GM23338 (cell line): ENCODE data around the gene CRACDL. TPM values are rescaled to one million over a fixed set of nuclear protein-coding genes. Genes with fewer than 3 reads are reported as not detected.

Experiments
- ATAC-seq: fragments of 200-7000 bp; cut with Tn5 transposase; 3 replicates; pipeline ENCODE4 v1.9.1; 2020
- DNase-seq: peaks from one replicate; pipeline ENCODE4 v3.0.0-alpha.2; 2015; ENCODE audit warnings: low spot score
- H2AFZ ChIP-seq: fragments of 200-600 bp; sonication (generic); 2 replicates; pipeline ENCODE4 v1.8.0; 2016; ENCODE audit warnings: antibody characterized with exemption, mild to moderate bottlenecking, moderate library complexity
- H3F3A ChIP-seq: fragments of 200-600 bp; sonication (generic); replicated peaks from 2 replicates; pipeline ENCODE4 v1.8.0; 2017; ENCODE audit warnings: antibody characterized with exemption, mixed run types, low read depth
- H3K27ac ChIP-seq: fragments of 200-600 bp; sonication (generic); 2 replicates; pipeline ENCODE4 v1.6.1; 2016; ENCODE audit warnings: low read depth
- H3K27me3 ChIP-seq: fragments of 200-600 bp; sonication (generic); 2 replicates; pipeline ENCODE4 v1.8.0; 2016; ENCODE audit warnings: mild to moderate bottlenecking, mixed run types, moderate library complexity; ENCODE audit not compliant: insufficient read depth
- H3K36me3 ChIP-seq: fragments of 200-600 bp; sonication (generic); 2 replicates; pipeline ENCODE4 v1.8.0; 2016; ENCODE audit warnings: mild to moderate bottlenecking; ENCODE audit not compliant: insufficient read depth
- H3K4me1 ChIP-seq: fragments of 200-600 bp; sonication (generic); 2 replicates; pipeline ENCODE4 v1.8.0; 2016; ENCODE audit warnings: mild to moderate bottlenecking, moderate library complexity; ENCODE audit not compliant: insufficient read depth
- H3K4me2 ChIP-seq: fragments of 200-600 bp; sonication (generic); 2 replicates; pipeline ENCODE4 v1.7.1; 2017; ENCODE audit warnings: mixed run types
- H3K4me3 ChIP-seq: fragments of 200-600 bp; sonication (generic); 2 replicates; pipeline ENCODE4 v1.6.1; 2016; ENCODE audit warnings: mixed run types
- H3K79me2 ChIP-seq: fragments of 200-600 bp; sonication (generic); replicated peaks from 2 replicates; pipeline ENCODE4 v1.8.0; 2017; ENCODE audit warnings: mild to moderate bottlenecking; ENCODE audit not compliant: insufficient read depth
- H3K9me2 ChIP-seq: fragments of 200-600 bp; sonication (generic); 2 replicates; pipeline ENCODE4 v1.8.0; 2017; ENCODE audit not compliant: insufficient read depth
- H4K20me1 ChIP-seq: fragments of 200-600 bp; sonication (generic); replicated peaks from 2 replicates; pipeline ENCODE4 v1.8.0; 2017; ENCODE audit warnings: mild to moderate bottlenecking; ENCODE audit not compliant: insufficient read depth
- H3K27ac Mint-ChIP-seq: 2 replicates; pipeline ENCODE4 v1.8.0; 2020; ENCODE audit warnings: inconsistent platforms, mild to moderate bottlenecking, moderate library complexity, mixed read lengths
- H3K27me3 Mint-ChIP-seq: 3 replicates; pipeline ENCODE4 v1.8.0; 2022; ENCODE audit warnings: low read depth, mild to moderate bottlenecking, moderate library complexity, mixed read lengths, inconsistent platforms; ENCODE audit not compliant: insufficient read depth, poor library complexity
- H3K36me3 Mint-ChIP-seq: 3 replicates; pipeline ENCODE4 v1.8.0; 2021; ENCODE audit warnings: low read depth, mild to moderate bottlenecking, inconsistent platforms, moderate library complexity, mixed read lengths
- H3K4me1 Mint-ChIP-seq: 3 replicates; pipeline ENCODE4 v1.8.0; 2020; ENCODE audit warnings: mild to moderate bottlenecking, inconsistent platforms, mixed read lengths
- H3K4me3 Mint-ChIP-seq: 3 replicates; pipeline ENCODE4 v1.8.0; 2021; ENCODE audit warnings: moderate library complexity, mild to moderate bottlenecking, inconsistent platforms, mixed read lengths
- H3K9me3 Mint-ChIP-seq: 3 replicates; pipeline ENCODE4 v1.8.0; 2020; ENCODE audit warnings: moderate library complexity, mild to moderate bottlenecking, inconsistent platforms, mixed read lengths
- CREB1 ChIP-seq: fragments of 250-450 bp; sonication (Bioruptor Pico); IDR thresholded peaks from 2 replicates; pipeline ENCODE4 v1.5.0; 2020; ENCODE audit warnings: low read depth, mild to moderate bottlenecking, moderate library complexity
- EZH2 ChIP-seq: fragments of 200-600 bp; sonication (generic); IDR thresholded peaks from one replicate; pipeline ENCODE4 v1.8.0; 2017; ENCODE audit warnings: antibody characterized with exemption, mild to moderate bottlenecking, low read depth; ENCODE audit not compliant: unreplicated experiment
- EZH2phosphoT487 ChIP-seq: fragments of 200-600 bp; sonication (generic); IDR thresholded peaks from one replicate; pipeline ENCODE4 v1.8.1; 2018; ENCODE audit warnings: antibody characterized with exemption; ENCODE audit not compliant: unreplicated experiment
- NANOG ChIP-seq: IDR thresholded peaks from 2 replicates; pipeline ENCODE4 v1.6.1; 2016; ENCODE audit warnings: antibody characterized with exemption, borderline replicate concordance
- POLR2AphosphoS5 ChIP-seq: IDR thresholded peaks from 2 replicates; pipeline ENCODE4 v1.6.1; 2016; ENCODE audit warnings: antibody characterized with exemption, low read depth
- STAT1 ChIP-seq: IDR thresholded peaks from one replicate; pipeline ENCODE4 v1.6.1; 2016; ENCODE audit warnings: antibody characterized with exemption; ENCODE audit not compliant: unreplicated experiment
- ZNF331 ChIP-seq: fragments of 250-450 bp; sonication (Bioruptor Pico); IDR thresholded peaks from 2 replicates; pipeline ENCODE4 v1.5.0; 2020; ENCODE audit warnings: low read depth, mild to moderate bottlenecking, moderate library complexity
- polyA plus RNA-seq: library from polyadenylated mRNA; unstranded; fragments of >200 nt; fragmentation: Nextera tagmentation; extraction: Ambion mirVana; gene quantifications from 2 replicates; pipeline ENCODE4 v1.2.1, GENCODE V29; 2016
- total RNA-seq: library from RNA; depleted of rRNA; stranded (reverse); fragments of >200 nt; shearing (Covaris generic); gene quantifications from 2 replicates; pipeline ENCODE4 v1.2.3, GENCODE V29; 2014
- TF ChIP-seq, protein P1 (sequence below), 2 experiments: fragments of 200-600 bp in 1 of 2; sonication (generic) in 1 of 2; conservative IDR thresholded peaks; 2 replicates each; pipeline versions ENCODE4 v1.5.1 to v1.6.1; 2016 to 2017; ENCODE audit warnings: antibody characterized with exemption in 2 of 2, low read depth in 2 of 2, mild to moderate bottlenecking in 2 of 2, moderate library complexity in 1 of 2
- TF ChIP-seq, protein P2 (sequence below): fragments of 250-450 bp; sonication (Bioruptor Pico); IDR thresholded peaks from 2 replicates; pipeline ENCODE4 v1.5.0; 2020; ENCODE audit warnings: mild to moderate bottlenecking, moderate library complexity
- TF ChIP-seq, protein P3 (sequence below): IDR thresholded peaks from one replicate; pipeline ENCODE4 v1.6.1; 2018; ENCODE audit warnings: antibody characterized with exemption; ENCODE audit not compliant: unreplicated experiment

CRACDL gene
- total and polyA plus RNA-seq, 2 experiments from 2014 or later = 0.14 to 0.16 TPM

DNA sequence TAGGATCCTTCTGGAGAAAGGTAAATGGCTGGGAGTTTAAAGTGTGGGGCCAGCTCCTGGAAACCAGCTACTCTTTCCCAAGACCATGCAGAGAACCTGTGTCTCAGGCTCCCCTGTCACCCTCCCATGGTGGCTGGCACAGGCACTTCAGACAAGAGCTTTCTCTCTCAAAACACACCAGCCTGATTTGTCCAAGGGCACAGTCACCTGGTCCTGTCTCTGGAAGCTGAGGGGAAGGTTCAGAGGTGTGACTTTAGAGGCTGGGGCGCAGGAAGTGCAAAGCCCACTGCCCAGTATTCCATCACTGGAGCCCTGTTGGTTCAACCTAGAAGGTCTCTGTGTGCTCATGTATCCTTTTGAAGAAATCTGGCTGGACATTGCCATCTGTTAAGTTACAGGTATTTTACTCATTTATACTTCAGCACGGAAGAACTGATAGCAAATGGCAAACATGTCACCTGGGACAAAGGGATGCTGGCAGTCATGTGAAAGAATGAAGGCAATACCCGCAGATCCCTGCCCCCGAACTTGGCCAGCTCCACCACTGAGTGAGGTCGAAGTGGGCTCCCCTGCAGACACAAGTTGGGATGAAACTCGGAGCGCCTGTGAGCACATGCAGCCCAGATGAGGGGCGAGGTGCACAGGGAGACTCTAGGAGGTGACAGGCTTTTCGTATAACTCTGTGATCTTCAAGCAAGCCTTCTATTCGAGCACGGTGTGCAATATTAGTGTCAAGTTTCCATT lies 108.2 kb downstream of the CRACDL start (continued):
- TF ChIP-seq, protein P1, sequence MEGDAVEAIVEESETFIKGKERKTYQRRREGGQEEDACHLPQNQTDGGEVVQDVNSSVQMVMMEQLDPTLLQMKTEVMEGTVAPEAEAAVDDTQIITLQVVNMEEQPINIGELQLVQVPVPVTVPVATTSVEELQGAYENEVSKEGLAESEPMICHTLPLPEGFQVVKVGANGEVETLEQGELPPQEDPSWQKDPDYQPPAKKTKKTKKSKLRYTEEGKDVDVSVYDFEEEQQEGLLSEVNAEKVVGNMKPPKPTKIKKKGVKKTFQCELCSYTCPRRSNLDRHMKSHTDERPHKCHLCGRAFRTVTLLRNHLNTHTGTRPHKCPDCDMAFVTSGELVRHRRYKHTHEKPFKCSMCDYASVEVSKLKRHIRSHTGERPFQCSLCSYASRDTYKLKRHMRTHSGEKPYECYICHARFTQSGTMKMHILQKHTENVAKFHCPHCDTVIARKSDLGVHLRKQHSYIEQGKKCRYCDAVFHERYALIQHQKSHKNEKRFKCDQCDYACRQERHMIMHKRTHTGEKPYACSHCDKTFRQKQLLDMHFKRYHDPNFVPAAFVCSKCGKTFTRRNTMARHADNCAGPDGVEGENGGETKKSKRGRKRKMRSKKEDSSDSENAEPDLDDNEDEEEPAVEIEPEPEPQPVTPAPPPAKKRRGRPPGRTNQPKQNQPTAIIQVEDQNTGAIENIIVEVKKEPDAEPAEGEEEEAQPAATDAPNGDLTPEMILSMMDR (conservative IDR thresholded peaks at IDR 0.05; ENCODE audit: low read depth in 2 of 2) = no peak

GRCh38 chr2:98826856-98827255 lies 109.2 kb downstream of the CRACDL start:
- Histone ChIP-seq H2AFZ (no peak overlapping the region), H3K4me3 (no peak overlapping the region), H3K9me2 (no peaks in the 10 kb centered on the region), H3K36me3 (no peaks in the 10 kb centered on the region), H3K27ac (no peak overlapping the region), H3K4me2 (no peak overlapping the region), H3K79me2 (no peaks in the 10 kb centered on the region), H4K20me1 (no peaks in the 10 kb centered on the region), H3K4me1 (0 out of 2 replicates have a peak, but pooled peaks cover 3% of the 10 kb centered on the region), H3K27me3 (peaks cover 29% of the 10 kb centered on the region), H3F3A (no peaks in the 10 kb centered on the region)
- DNase-seq = no peak
- no peaks in the 10 kb centered on the region for H3K36me3 Mint-ChIP-seq
- H3K4me1 Mint-ChIP-seq = no peaks in the 10 kb centered on the region; the same call in 2 of the 3 replicates
- H3K27ac Mint-ChIP-seq = no peak overlapping the region
- ATAC-seq = no peak
- H3K27me3 Mint-ChIP-seq = peaks cover 19% of the 10 kb centered on the region
- H3K4me3 Mint-ChIP-seq = no peak overlapping the region
- H3K9me3 Mint-ChIP-seq = 0 out of 3 replicates have a peak, but pooled peaks cover 2% of the 10 kb centered on the region
- TF ChIP-seq NANOG (no peak), POLR2AphosphoS5 (no peak), STAT1 (no peak), EZH2 (no peak), ZNF331 (CRISPR knock-in tag) (no peak), CREB1 (CRISPR knock-in tag) (no peak), EZH2phosphoT487 (no peak)
- TF ChIP-seq, protein P1 (conservative IDR thresholded peaks at IDR 0.05; ENCODE audit: low read depth in 2 of 2) = no peak
- TF ChIP-seq, protein P2, sequence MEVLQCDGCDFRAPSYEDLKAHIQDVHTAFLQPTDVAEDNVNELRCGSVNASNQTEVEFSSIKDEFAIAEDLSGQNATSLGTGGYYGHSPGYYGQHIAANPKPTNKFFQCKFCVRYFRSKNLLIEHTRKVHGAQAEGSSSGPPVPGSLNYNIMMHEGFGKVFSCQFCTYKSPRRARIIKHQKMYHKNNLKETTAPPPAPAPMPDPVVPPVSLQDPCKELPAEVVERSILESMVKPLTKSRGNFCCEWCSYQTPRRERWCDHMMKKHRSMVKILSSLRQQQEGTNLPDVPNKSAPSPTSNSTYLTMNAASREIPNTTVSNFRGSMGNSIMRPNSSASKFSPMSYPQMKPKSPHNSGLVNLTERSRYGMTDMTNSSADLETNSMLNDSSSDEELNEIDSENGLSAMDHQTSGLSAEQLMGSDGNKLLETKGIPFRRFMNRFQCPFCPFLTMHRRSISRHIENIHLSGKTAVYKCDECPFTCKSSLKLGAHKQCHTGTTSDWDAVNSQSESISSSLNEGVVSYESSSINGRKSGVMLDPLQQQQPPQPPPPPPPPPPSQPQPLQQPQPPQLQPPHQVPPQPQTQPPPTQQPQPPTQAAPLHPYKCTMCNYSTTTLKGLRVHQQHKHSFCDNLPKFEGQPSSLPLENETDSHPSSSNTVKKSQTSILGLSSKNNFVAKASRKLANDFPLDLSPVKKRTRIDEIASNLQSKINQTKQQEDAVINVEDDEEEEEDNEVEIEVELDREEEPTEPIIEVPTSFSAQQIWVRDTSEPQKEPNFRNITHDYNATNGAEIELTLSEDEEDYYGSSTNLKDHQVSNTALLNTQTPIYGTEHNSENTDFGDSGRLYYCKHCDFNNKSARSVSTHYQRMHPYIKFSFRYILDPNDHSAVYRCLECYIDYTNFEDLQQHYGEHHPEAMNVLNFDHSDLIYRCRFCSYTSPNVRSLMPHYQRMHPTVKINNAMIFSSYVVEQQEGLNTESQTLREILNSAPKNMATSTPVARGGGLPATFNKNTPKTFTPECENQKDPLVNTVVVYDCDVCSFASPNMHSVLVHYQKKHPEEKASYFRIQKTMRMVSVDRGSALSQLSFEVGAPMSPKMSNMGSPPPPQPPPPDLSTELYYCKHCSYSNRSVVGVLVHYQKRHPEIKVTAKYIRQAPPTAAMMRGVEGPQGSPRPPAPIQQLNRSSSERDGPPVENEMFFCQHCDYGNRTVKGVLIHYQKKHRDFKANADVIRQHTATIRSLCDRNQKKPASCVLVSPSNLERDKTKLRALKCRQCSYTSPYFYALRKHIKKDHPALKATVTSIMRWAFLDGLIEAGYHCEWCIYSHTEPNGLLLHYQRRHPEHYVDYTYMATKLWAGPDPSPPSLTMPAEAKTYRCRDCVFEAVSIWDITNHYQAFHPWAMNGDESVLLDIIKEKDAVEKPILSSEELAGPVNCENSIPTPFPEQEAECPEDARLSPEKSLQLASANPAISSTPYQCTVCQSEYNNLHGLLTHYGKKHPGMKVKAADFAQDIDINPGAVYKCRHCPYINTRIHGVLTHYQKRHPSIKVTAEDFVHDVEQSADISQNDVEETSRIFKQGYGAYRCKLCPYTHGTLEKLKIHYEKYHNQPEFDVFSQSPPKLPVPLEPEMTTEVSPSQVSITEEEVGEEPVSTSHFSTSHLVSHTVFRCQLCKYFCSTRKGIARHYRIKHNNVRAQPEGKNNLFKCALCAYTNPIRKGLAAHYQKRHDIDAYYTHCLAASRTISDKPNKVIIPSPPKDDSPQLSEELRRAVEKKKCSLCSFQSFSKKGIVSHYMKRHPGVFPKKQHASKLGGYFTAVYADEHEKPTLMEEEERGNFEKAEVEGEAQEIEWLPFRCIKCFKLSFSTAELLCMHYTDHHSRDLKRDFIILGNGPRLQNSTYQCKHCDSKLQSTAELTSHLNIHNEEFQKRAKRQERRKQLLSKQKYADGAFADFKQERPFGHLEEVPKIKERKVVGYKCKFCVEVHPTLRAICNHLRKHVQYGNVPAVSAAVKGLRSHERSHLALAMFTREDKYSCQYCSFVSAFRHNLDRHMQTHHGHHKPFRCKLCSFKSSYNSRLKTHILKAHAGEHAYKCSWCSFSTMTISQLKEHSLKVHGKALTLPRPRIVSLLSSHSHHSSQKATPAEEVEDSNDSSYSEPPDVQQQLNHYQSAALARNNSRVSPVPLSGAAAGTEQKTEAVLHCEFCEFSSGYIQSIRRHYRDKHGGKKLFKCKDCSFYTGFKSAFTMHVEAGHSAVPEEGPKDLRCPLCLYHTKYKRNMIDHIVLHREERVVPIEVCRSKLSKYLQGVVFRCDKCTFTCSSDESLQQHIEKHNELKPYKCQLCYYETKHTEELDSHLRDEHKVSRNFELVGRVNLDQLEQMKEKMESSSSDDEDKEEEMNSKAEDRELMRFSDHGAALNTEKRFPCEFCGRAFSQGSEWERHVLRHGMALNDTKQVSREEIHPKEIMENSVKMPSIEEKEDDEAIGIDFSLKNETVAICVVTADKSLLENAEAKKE = no peak
- TF ChIP-seq, protein P3, sequence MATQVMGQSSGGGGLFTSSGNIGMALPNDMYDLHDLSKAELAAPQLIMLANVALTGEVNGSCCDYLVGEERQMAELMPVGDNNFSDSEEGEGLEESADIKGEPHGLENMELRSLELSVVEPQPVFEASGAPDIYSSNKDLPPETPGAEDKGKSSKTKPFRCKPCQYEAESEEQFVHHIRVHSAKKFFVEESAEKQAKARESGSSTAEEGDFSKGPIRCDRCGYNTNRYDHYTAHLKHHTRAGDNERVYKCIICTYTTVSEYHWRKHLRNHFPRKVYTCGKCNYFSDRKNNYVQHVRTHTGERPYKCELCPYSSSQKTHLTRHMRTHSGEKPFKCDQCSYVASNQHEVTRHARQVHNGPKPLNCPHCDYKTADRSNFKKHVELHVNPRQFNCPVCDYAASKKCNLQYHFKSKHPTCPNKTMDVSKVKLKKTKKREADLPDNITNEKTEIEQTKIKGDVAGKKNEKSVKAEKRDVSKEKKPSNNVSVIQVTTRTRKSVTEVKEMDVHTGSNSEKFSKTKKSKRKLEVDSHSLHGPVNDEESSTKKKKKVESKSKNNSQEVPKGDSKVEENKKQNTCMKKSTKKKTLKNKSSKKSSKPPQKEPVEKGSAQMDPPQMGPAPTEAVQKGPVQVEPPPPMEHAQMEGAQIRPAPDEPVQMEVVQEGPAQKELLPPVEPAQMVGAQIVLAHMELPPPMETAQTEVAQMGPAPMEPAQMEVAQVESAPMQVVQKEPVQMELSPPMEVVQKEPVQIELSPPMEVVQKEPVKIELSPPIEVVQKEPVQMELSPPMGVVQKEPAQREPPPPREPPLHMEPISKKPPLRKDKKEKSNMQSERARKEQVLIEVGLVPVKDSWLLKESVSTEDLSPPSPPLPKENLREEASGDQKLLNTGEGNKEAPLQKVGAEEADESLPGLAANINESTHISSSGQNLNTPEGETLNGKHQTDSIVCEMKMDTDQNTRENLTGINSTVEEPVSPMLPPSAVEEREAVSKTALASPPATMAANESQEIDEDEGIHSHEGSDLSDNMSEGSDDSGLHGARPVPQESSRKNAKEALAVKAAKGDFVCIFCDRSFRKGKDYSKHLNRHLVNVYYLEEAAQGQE = no peak
